Suprapubic skin (tissue), 4 donors: ENCODE data around the gene VANGL2.

Experiments used
- CTCF ChIP-seq, 2 donors: fragments of 200-600 bp in 1 of 2; fragments of 450-650 bp in 1 of 2; sonication (generic) in 1 of 2; IDR thresholded peaks; one replicate each; pipeline ENCODE4 v1.5.1; 2016 to 2019; ENCODE audit warnings: antibody characterized with exemption in 2 of 2, mild to moderate bottlenecking in 1 of 2, moderate library complexity in 1 of 2
- POLR2A ChIP-seq, 2 donors: fragments of 450-650 bp; IDR thresholded peaks; one replicate each; pipeline ENCODE4 v1.6.1; 2017; ENCODE audit warnings: antibody characterized with exemption in 2 of 2, mild to moderate bottlenecking in 2 of 2, moderate library complexity in 2 of 2
- POLR2AphosphoS5 ChIP-seq, 3 donors: sonication (generic); formaldehyde crosslinking; IDR thresholded peaks; one replicate each; pipeline ENCODE4 v1.6.1; 2017; ENCODE audit warnings: antibody characterized with exemption in 3 of 3

GRCh38 chr1:160370561-160371345 lies 29.6 kb upstream of the VANGL2 start:
- no peak for TF ChIP-seq CTCF (IDR thresholded peaks at IDR 0.05)
- TF ChIP-seq POLR2A (IDR thresholded peaks at IDR 0.05), result no peak
- TF ChIP-seq POLR2AphosphoS5 (IDR thresholded peaks at IDR 0.05), result no peak
